ENCODE data around the gene MBLAC1.

Gene MBLAC1

GRCh38 chr7:100163871-100164270, 37.1 kb downstream of the MBLAC1 start:
- H3K4me3 ChIP-seq (ENCODE audit: low read length), result no peak overlapping the region
- DNase-seq (ENCODE audit: low read depth), result no peak
- TF ChIP-seq CTCF (conservative IDR thresholded peaks at IDR 0.05; ENCODE audit: low read length), result no peak

GRCh38 chr7:100166317-100166940, 39.7 kb downstream of the MBLAC1 start:
- no peak overlapping the region for H3K4me3 ChIP-seq (ENCODE audit: low read length)
- no peak for DNase-seq (ENCODE audit: low read depth)
- no peak for TF ChIP-seq CTCF (conservative IDR thresholded peaks at IDR 0.05; ENCODE audit: low read length)

GRCh38 chr7:100166970-100167911, 40.5 kb downstream of the MBLAC1 start:
- no peak for DNase-seq (ENCODE audit: low read depth)
- peak overlapping the region; percentile 59 for H3K4me3 ChIP-seq (ENCODE audit: low read length)
- no peak for TF ChIP-seq CTCF (conservative IDR thresholded peaks at IDR 0.05; ENCODE audit: low read length)

GRCh38 chr7:100167912-100168323, 41.2 kb downstream of the MBLAC1 start:
- DNase-seq (ENCODE audit: low read depth), result peak; percentile 9
- H3K4me3 ChIP-seq (ENCODE audit: low read length), result peak overlapping the region; percentile 59
- TF ChIP-seq CTCF (conservative IDR thresholded peaks at IDR 0.05; ENCODE audit: low read length), result no peak

GRCh38 chr7:100169147-100169850, 42.5 kb downstream of the MBLAC1 start:
- no peak for TF ChIP-seq CTCF (conservative IDR thresholded peaks at IDR 0.05; ENCODE audit: low read length)
- DNase-seq (ENCODE audit: low read depth), result no peak
- no peak overlapping the region for H3K4me3 ChIP-seq (ENCODE audit: low read length)

- no peak for TF ChIP-seq CTCF (conservative IDR thresholded peaks at IDR 0.05; ENCODE audit: low read length)
- DNase-seq (ENCODE audit: low read depth), result no peak
Observed at GRCh38 chr7:100170101-100170897, 43.5 kb downstream of the MBLAC1 start.

More at GRCh38 chr7:100170101-100170897, 43.5 kb downstream of the MBLAC1 start:
- H3K4me3 ChIP-seq (ENCODE audit: low read length), result no peak overlapping the region

Data from AG10803 (cell line).